Neural crest cell (in vitro differentiated cells): ENCODE measurements around the gene C1orf56. TPM values are rescaled to one million over a fixed set of nuclear protein-coding genes. Genes with fewer than 3 reads are reported as not detected.
A peak's percentile ranks its signal among the peaks of the same experiment; 100 is the strongest.

Experiments
- DNase-seq: peaks from one replicate; pipeline ENCODE4 v3.0.0; 2021; ENCODE audit warnings: low read depth, mixed read lengths, low spot score
- H3K27ac Mint-ChIP-seq: one replicate; pipeline ENCODE4 v1.8.0; 2021; ENCODE audit warnings: mild to moderate bottlenecking, mixed read lengths; ENCODE audit not compliant: unreplicated experiment
- H3K27me3 Mint-ChIP-seq: 2 replicates; pipeline ENCODE4 v1.8.0; 2021; ENCODE audit warnings: low read depth, mild to moderate bottlenecking, mixed read lengths
- H3K36me3 Mint-ChIP-seq: 2 replicates; pipeline ENCODE4 v1.8.0; 2021; ENCODE audit warnings: low read depth, mild to moderate bottlenecking, mixed read lengths
- H3K4me1 Mint-ChIP-seq: 2 replicates; pipeline ENCODE4 v1.8.0; 2021; ENCODE audit warnings: mixed read lengths
- H3K4me3 Mint-ChIP-seq: one replicate; pipeline ENCODE4 v1.8.0; 2021; ENCODE audit warnings: mild to moderate bottlenecking, mixed read lengths
- H3K9me3 Mint-ChIP-seq: 2 replicates; pipeline ENCODE4 v1.8.0; 2021; ENCODE audit warnings: mixed read lengths
- total RNA-seq: library from RNA; stranded (reverse); gene quantifications from 2 replicates; pipeline ENCODE4 v1.2.1, GENCODE V29; 2021
- TF ChIP-seq, protein P1 (sequence below): fragments of 200-600 bp; sonication (generic); conservative IDR thresholded peaks from 2 replicates; pipeline ENCODE4 v1.5.0; 2021; ENCODE audit warnings: antibody characterized with exemption, mild to moderate bottlenecking

C1orf56 gene
- total RNA-seq, 1 donor from 2014 or later, result 6.3 TPM

DNA sequence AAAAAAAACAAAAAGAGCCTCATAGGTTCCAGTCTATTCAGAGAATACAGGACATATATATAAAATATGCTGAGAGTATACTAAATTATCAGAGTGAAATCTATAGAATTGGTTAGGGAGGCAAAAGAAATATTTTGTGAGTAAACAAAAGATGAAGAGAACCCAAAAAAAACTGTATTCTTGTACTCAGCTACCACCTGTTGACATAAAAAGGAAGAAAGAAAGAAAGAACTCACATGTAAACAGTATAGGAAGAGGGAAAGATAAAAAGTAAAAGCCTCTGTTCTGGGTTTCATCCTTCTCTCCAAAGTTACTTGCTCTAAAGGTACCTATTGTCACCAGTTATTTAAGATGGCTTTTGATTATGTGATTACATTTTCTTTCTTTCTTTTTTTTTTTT, 21.1 kb upstream of the C1orf56 start:
- Mint-ChIP-seq H3K4me1 (peaks cover 3% of the 10 kb centered on the region), H3K36me3 (no peaks in the 10 kb centered on the region), H3K4me3 (no peak overlapping the region), H3K27ac (no peak overlapping the region), H3K27me3 (no peaks in the 10 kb centered on the region), H3K9me3 (no peaks in the 10 kb centered on the region)
- TF ChIP-seq, protein P1, sequence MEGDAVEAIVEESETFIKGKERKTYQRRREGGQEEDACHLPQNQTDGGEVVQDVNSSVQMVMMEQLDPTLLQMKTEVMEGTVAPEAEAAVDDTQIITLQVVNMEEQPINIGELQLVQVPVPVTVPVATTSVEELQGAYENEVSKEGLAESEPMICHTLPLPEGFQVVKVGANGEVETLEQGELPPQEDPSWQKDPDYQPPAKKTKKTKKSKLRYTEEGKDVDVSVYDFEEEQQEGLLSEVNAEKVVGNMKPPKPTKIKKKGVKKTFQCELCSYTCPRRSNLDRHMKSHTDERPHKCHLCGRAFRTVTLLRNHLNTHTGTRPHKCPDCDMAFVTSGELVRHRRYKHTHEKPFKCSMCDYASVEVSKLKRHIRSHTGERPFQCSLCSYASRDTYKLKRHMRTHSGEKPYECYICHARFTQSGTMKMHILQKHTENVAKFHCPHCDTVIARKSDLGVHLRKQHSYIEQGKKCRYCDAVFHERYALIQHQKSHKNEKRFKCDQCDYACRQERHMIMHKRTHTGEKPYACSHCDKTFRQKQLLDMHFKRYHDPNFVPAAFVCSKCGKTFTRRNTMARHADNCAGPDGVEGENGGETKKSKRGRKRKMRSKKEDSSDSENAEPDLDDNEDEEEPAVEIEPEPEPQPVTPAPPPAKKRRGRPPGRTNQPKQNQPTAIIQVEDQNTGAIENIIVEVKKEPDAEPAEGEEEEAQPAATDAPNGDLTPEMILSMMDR, result no peak
- no peak for DNase-seq

DNA sequence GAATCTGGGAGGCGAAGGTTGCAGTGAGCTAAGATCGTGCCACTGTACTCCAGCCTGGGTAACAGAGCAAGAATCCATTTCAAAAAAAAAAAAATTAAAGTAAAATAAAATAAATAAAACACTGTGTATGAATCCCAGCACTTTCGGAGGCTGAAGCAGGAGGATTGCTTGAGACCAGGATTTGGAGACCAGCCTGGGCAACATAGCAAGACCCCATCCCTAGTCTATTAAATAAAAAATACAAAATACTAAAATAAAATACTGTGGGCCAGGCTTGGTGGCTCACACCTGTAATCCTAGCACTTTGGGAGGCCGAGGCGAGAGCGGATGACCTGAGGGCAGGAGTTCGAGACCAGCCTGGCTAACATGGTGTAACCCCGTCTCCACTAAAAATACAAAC, 15.4 kb upstream of the C1orf56 start:
- H3K4me1 Mint-ChIP-seq, result no peaks in the 10 kb centered on the region
- H3K27ac Mint-ChIP-seq, result no peak overlapping the region
- no peak overlapping the region for H3K4me3 Mint-ChIP-seq
- TF ChIP-seq, protein P1, result no peak
- no peak for DNase-seq
- H3K9me3 Mint-ChIP-seq, result no peaks in the 10 kb centered on the region
- H3K36me3 Mint-ChIP-seq, result peaks cover 2% of the 10 kb centered on the region
- H3K27me3 Mint-ChIP-seq, result no peaks in the 10 kb centered on the region

DNA sequence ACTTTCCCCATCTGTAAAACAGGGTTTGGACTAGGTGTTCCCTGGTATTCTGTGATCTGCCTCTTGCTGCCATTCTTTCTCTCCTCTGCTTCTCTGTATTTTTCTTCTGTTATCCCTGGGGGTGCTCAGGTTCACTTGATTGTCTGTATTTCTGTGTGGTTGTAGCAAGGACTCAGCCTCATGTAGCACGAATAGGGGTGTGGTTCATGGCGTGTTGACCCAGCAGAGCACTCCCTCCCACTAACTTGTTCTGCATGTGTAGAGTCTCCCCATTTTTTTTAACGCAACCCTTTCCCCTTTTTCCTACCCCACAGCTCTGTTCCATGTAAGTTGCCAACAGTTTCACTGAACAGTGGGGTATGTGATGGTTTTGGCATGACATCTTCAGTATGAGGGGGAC, 12.4 kb upstream of the C1orf56 start:
- TF ChIP-seq, protein P1, result no peak
- Mint-ChIP-seq H3K27ac (no peak overlapping the region), H3K36me3 (peaks cover 2% of the 10 kb centered on the region), H3K4me3 (no peak overlapping the region), H3K27me3 (no peaks in the 10 kb centered on the region), H3K9me3 (no peaks in the 10 kb centered on the region), H3K4me1 (no peaks in the 10 kb centered on the region)
- no peak for DNase-seq

DNA sequence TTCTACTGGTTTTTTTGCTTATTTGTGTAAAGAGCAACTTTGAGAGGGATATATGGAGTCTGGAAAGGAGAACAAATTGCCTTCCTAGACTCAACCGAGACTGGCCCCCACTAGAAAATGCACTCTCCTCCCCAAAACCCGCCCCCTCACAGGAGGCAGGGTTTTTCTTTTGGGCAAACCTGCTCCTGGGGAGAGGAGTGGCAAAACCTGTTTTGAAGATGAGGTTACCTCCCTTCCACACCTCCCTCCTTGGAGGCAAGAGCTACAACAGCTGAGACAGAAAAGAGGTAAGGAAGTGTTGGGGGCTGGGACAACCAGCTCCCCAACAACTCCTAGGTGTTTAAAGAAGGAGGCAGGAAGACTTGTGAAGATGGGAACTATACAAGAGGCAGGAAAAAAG, 11.2 kb upstream of the C1orf56 start, which contains the start of gene BNIPL:
BNIPL (plus strand) TSS at position 231 of the 400 bp plus-strand sequence; CDS start at position 371, 140 bp downstream.
- no peak within 1 kb of the TSS for H3K4me3 Mint-ChIP-seq
- DNase-seq, result no peak
- peaks cover 2% of the 10 kb centered on the region for H3K36me3 Mint-ChIP-seq
- H3K4me1 Mint-ChIP-seq, result no peaks in the 10 kb centered on the region
- TF ChIP-seq, protein P1, result no peak
- no peaks in the 10 kb centered on the region for H3K9me3 Mint-ChIP-seq
- peak within 1 kb of the TSS; percentile 28 for H3K27ac Mint-ChIP-seq
- no peaks in the 10 kb centered on the region for H3K27me3 Mint-ChIP-seq

DNA sequence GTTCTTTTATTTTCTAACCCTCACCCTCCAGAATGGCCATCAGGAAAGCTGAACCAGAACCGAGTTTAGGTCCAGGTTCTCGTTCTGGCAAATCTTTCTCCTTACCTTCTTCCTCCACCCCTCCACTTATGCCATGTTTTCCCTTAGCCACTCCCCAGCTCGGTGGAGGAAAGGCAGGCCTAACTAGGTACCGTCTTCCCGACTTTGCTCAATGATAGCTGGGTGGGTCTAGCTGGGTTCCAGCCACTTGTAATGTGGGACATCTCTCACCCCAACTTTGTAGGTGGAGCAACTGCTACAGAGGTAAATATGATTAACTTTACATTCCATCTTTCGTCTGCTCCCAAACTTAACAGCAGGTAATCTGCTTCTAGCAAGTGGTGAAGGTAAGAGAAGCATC, 10.5 kb upstream of the C1orf56 start:
- Mint-ChIP-seq H3K27me3 (no peaks in the 10 kb centered on the region), H3K4me3 (no peak overlapping the region), H3K36me3 (peaks cover 2% of the 10 kb centered on the region), H3K4me1 (no peaks in the 10 kb centered on the region), H3K9me3 (no peaks in the 10 kb centered on the region), H3K27ac (no peak overlapping the region)
- TF ChIP-seq, protein P1, result no peak
- DNase-seq, result no peak

DNA sequence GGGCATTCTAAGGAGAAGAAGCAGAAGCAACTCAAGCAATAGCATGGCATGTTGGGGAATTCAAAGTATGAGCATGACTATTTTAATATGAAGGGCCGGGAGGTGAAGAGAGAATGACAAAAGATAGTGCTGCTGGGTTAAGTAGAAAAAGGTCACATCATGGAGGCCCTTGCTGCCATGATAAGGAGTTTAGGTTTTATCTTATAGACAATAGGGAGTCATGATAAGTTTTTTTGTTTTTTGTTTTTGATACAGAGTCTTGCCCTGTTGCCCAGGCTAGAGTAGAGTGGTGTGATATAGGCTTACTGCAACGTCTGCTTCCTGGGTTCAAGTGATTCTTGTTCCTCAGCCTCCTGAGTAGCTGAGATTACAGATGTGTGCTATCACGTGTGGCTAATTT, 8.0 kb upstream of the C1orf56 start:
- Mint-ChIP-seq H3K4me1 (no peaks in the 10 kb centered on the region), H3K9me3 (no peaks in the 10 kb centered on the region), H3K27me3 (no peaks in the 10 kb centered on the region), H3K27ac (no peak overlapping the region), H3K36me3 (peaks cover 2% of the 10 kb centered on the region), H3K4me3 (no peak overlapping the region)
- no peak for DNase-seq
- TF ChIP-seq, protein P1, result no peak
